Kidney (tissue), 14 donors: Measurements from ENCODE around the gene FAM210B. TPM values are rescaled to one million over a fixed set of nuclear protein-coding genes. Genes with fewer than 3 reads are reported as not detected.
"Not testable (repeated sequence)": the region's sequence is repeated elsewhere in the genome, so short reads cannot be mapped to it uniquely, and the experiment has no call there.

Experiments used
- DNase-seq, 5 donors: peaks; one replicate each; pipeline ENCODE4 v3.0.0-alpha.2; 2013 to 2020
- FAIRE-seq: peaks from 2 replicates; lab custom pipeline; 2012; peaks lifted over from hg19 to GRCh38; lab: Jason Lieb, UNC
- H3K27ac ChIP-seq, 2 donors: one replicate each; pipeline ENCODE4 v1.7.0; 2013; ENCODE audit warnings: low read depth in 2 of 2, low read length in 2 of 2, inconsistent platforms in 1 of 2
- H3K27me3 ChIP-seq: one replicate; pipeline ENCODE4 v1.7.1; 2013; ENCODE audit warnings: low read length, inconsistent platforms; ENCODE audit not compliant: control insufficient read depth, insufficient read depth
- H3K36me3 ChIP-seq, 3 donors: one replicate each; pipeline versions ENCODE4 v1.7.0 to v1.7.1; 2013; ENCODE audit warnings: low read length in 3 of 3, control low read depth in 1 of 3, inconsistent platforms in 1 of 3; ENCODE audit not compliant: insufficient read depth in 3 of 3, control insufficient read depth in 2 of 3
- H3K4me1 ChIP-seq, 3 donors: one replicate each; pipeline versions ENCODE4 v1.7.0 to v1.7.1; 2013; ENCODE audit warnings: low read length in 3 of 3, inconsistent platforms in 1 of 3, low read depth in 1 of 3; ENCODE audit not compliant: control insufficient read depth in 2 of 3, insufficient read depth in 2 of 3
- H3K4me3 ChIP-seq, 3 donors: one replicate each; pipeline versions ENCODE4 v1.7.0 to v1.8.1; 2013; ENCODE audit warnings: low read length in 3 of 3, control low read depth in 1 of 3, inconsistent platforms in 1 of 3
- H3K9ac ChIP-seq, 3 donors: one replicate each; pipeline versions ENCODE4 v1.7.0 to v1.7.1; 2013; ENCODE audit warnings: low read length in 3 of 3, control low read depth in 1 of 3, inconsistent platforms in 1 of 3
- H3K9me3 ChIP-seq, 3 donors: one replicate each; pipeline versions ENCODE4 v1.7.0 to v1.7.1; 2013; ENCODE audit warnings: low read length in 3 of 3, control low read depth in 1 of 3, inconsistent platforms in 1 of 3; ENCODE audit not compliant: control insufficient read depth in 2 of 3, insufficient read depth in 1 of 3
- CTCF ChIP-seq: IDR thresholded peaks from 3 replicates; pipeline ENCODE4 v1.5.1; 2012; ENCODE audit warnings: mild to moderate bottlenecking, moderate library complexity, borderline replicate concordance; ENCODE audit not compliant: insufficient read depth; ENCODE audit errors: extremely low read depth
- intact Hi-C: fragments of 100-400 bp; cut with DNase I; formaldehyde crosslinking; loops from one replicate; pipeline ENCODE4 v1.11.1; 2022
- polyA plus RNA-seq: library from polyadenylated mRNA; stranded (reverse); fragments of 350-450 nt; fragmentation: Illumina TruSeq; extraction: RNeasy Lipid Tissue Mini Kit (QIAGEN cat#74804); gene quantifications from one replicate; pipeline ENCODE4 v1.2.3, GENCODE V29; 2014; ENCODE audit warnings: low read depth, low replicate concordance; ENCODE audit not compliant: insufficient read depth
- total RNA-seq: library from RNA; stranded (reverse); fragmentation: NEBNext Ultra II Directional; extraction: Animal tissue kit (Norgen Biotek cat#: 25700); gene quantifications from one replicate; pipeline ENCODE4 v1.2.1, GENCODE V29; 2021
- donor health status: control.
- donor health status: control.
- donor health status: control.
- donor health status: control.
- donor health status: control.
- donor health status: DM: yes; HTN: yes; CAD: no.
- donor health status: Normal renal cell carcinoma (clear cell type).

FAM210B gene
- total and polyA plus RNA-seq, 2 donors from 2014 or later: 27.2 to 34.5 TPM

- peak overlapping the region in 1 of 2 donors; percentile 52 for H3K27ac ChIP-seq
These were observed 51.2 kb downstream of the FAM210B start for GRCh38 chr20:56409956-56410355.

GRCh38 chr20:56411287-56411686 lies 52.5 kb downstream of the FAM210B start:
- FAIRE-seq, H3K4me1 ChIP-seq, H3K27me3 ChIP-seq, H3K9me3 ChIP-seq, H3K9ac ChIP-seq, intact Hi-C loops, DNase-seq: not testable (repeated sequence)
- Histone ChIP-seq H3K4me3 (peak overlapping the region in 1 of 3 donors; percentile 32), H3K36me3 (peaks cover 3 to 12% (median 10%) of the 10 kb centered on the region in 3 donors), H3K27ac (peak overlapping the region; percentile 2 to 68)

More at GRCh38 chr20:56409956-56410355, 51.2 kb downstream of the FAM210B start:
- H3K4me1 ChIP-seq: peaks cover 0 to 3% (median 0%) of the 10 kb centered on the region in 3 donors
- peak in 3 of 5 donors; percentile 19 to 81 (median 58) for DNase-seq
- no peak for TF ChIP-seq CTCF
- no peak overlapping the region for H3K9ac ChIP-seq
- no peaks in the 10 kb centered on the region for H3K9me3 ChIP-seq
- H3K4me3 ChIP-seq: no peak overlapping the region
- no peaks in the 10 kb centered on the region for H3K27me3 ChIP-seq
- no peak for FAIRE-seq
- intact Hi-C loops: no loop called here
- H3K36me3 ChIP-seq: peaks cover 3 to 24% (median 17%) of the 10 kb centered on the region in 3 donors

GRCh38 chr20:56411759-56412472 lies 53.1 kb downstream of the FAM210B start, which contains the start of gene CASS4:
Gene CASS4, plus strand, starts transcription at chr20:56412260. Its CDS starts 199 bp downstream, at chr20:56412459.
- intact Hi-C loops: no loop called here
- Histone ChIP-seq H3K27ac (peak within 1 kb of the TSS; percentile 55 to 68), H3K9ac (peak within 1 kb of the TSS in 1 of 3 donors; percentile 12), H3K9me3 (no peaks in the 10 kb centered on the region), H3K27me3 (no peaks in the 10 kb centered on the region), H3K4me1 (peaks cover 0 to 3% (median 0%) of the 10 kb centered on the region in 3 donors), H3K36me3 (peaks cover 3 to 8% (median 8%) of the 10 kb centered on the region in 3 donors), H3K4me3 (peak within 1 kb of the TSS; percentile 32 to 40 (median 35))
- DNase-seq (peak in 3 of 5 donors; percentile 19 to 88 (median 60)), FAIRE-seq (no peak)
- no peak for TF ChIP-seq CTCF

GRCh38 chr20:56412473-56412790 lies 53.7 kb downstream of the FAM210B start:
- intact Hi-C loops: no loop called here
- Histone ChIP-seq H3K4me3 (peak overlapping the region; percentile 32 to 40 (median 35)), H3K27me3 (no peaks in the 10 kb centered on the region)

More at GRCh38 chr20:56412473-56412790, 53.7 kb downstream of the FAM210B start:
- Histone ChIP-seq H3K27ac (peak overlapping the region; percentile 55 to 68), H3K36me3 (peaks cover 2 to 5% (median 2%) of the 10 kb centered on the region in 3 donors), H3K4me1 (peaks cover 0 to 3% (median 0%) of the 10 kb centered on the region in 3 donors), H3K9me3 (no peaks in the 10 kb centered on the region), H3K9ac (peak overlapping the region in 1 of 3 donors; percentile 12)
- FAIRE-seq (no peak), DNase-seq (no peak)
- TF ChIP-seq CTCF: no peak
